HG02571 (cell line): ENCODE results near the gene ZNF507.

Experiments
- ATAC-seq: cut with Tn5 transposase; IDR thresholded peaks from one replicate; pipeline ENCODE4 v1.9.1; 2021; ENCODE audit warnings: mild to moderate bottlenecking, moderate library complexity; ENCODE audit not compliant: unreplicated experiment

Gene ZNF507

GRCh38 chr19:32339423-32339822 lies 6.0 kb upstream of the ZNF507 start:
- no peak for ATAC-seq

- ATAC-seq: no peak
These were observed 5.2 kb upstream of the ZNF507 start for GRCh38 chr19:32339988-32340874.

GRCh38 chr19:32342695-32343094 lies 2.7 kb upstream of the ZNF507 start:
- no peak for ATAC-seq

GRCh38 chr19:32343550-32344262 lies 1.7 kb upstream of the ZNF507 start:
- ATAC-seq: no peak

GRCh38 chr19:32346901-32347300 lies 1.5 kb downstream of the ZNF507 start:
- no peak for ATAC-seq

GRCh38 chr19:32347573-32347972 lies 2.2 kb downstream of the ZNF507 start:
- no peak for ATAC-seq

GRCh38 chr19:32349051-32349450 lies 3.6 kb downstream of the ZNF507 start:
- no peak for ATAC-seq

- ATAC-seq: no peak
These were observed 4.5 kb downstream of the ZNF507 start for GRCh38 chr19:32349724-32350470.

GRCh38 chr19:32350471-32350865 lies 5.1 kb downstream of the ZNF507 start:
- no peak for ATAC-seq

GRCh38 chr19:32350987-32351348 lies 5.6 kb downstream of the ZNF507 start:
- no peak for ATAC-seq

- ATAC-seq: no peak
These were observed 6.8 kb downstream of the ZNF507 start for GRCh38 chr19:32352241-32352630.

GRCh38 chr19:32354345-32354744 lies 8.9 kb downstream of the ZNF507 start:
- ATAC-seq: no peak

GRCh38 chr19:32355309-32355708 lies 9.9 kb downstream of the ZNF507 start:
- ATAC-seq: no peak

GRCh38 chr19:32357720-32358119 lies 12.3 kb downstream of the ZNF507 start:
- ATAC-seq: no peak

- ATAC-seq: no peak
These were observed 12.9 kb downstream of the ZNF507 start for GRCh38 chr19:32358321-32358720.

- ATAC-seq: no peak
These were observed 14.2 kb downstream of the ZNF507 start for GRCh38 chr19:32359581-32359980.

- ATAC-seq: no peak
These were observed 16.3 kb downstream of the ZNF507 start for GRCh38 chr19:32361574-32362317.

- no peak for ATAC-seq
These were observed 16.9 kb downstream of the ZNF507 start for GRCh38 chr19:32362318-32362691.

- no peak for ATAC-seq
These were observed 17.8 kb downstream of the ZNF507 start for GRCh38 chr19:32363175-32363574.

- ATAC-seq: no peak
These were observed 18.2 kb downstream of the ZNF507 start for GRCh38 chr19:32363632-32364031.

- ATAC-seq: no peak
These were observed 18.6 kb downstream of the ZNF507 start for GRCh38 chr19:32364040-32364439.
